ENCODE measurements around the gene HMGCS2.

GRCh38 chr1:119762409-119762808 lies 6.3 kb downstream of the HMGCS2 start:
- TF ChIP-seq YY1 (IDR thresholded peaks at IDR 0.05; ENCODE audit: insufficient read depth, insufficient read length) (no peak), SUZ12 (IDR thresholded peaks at IDR 0.05; ENCODE audit: extremely low read depth, insufficient read depth, insufficient read length) (no peak)
